Measurements from ENCODE around the gene UCN. TPM values are rescaled to one million over a fixed set of nuclear protein-coding genes. Genes with fewer than 3 reads are reported as not detected.

The UCN gene
- total RNA-seq, 1 experiment from 2014 or later, result 7.9 TPM

GRCh38 chr2:27261926-27262298 lies 46.3 kb downstream of the UCN start:
- POLR2A ChIA-PET, result no interaction called here
- H3K9me3 Mint-ChIP-seq (ENCODE audit: unreplicated experiment), result no peaks in the 10 kb centered on the region
- peaks cover 11% of the 10 kb centered on the region for H3K4me1 Mint-ChIP-seq (ENCODE audit: insufficient read depth, unreplicated experiment)
- H3K4me3 Mint-ChIP-seq (ENCODE audit: unreplicated experiment), result peak overlapping the region; percentile 14
- BruUV-seq (replicated peaks), result no TSS peak
- H3K36me3 Mint-ChIP-seq (ENCODE audit: insufficient read depth, unreplicated experiment), result no peaks in the 10 kb centered on the region
- H3K27me3 Mint-ChIP-seq (ENCODE audit: insufficient read depth, unreplicated experiment), result peaks cover 31% of the 10 kb centered on the region
- TF ChIP-seq CTCF (IDR thresholded peaks at IDR 0.05; ENCODE audit: unreplicated experiment), result no peak
- intact Hi-C loops (cut with micrococcal nuclease), result no loop called here
- CTCF ChIA-PET, result interaction anchor here (0.7 kb wide), 1 partner anchor 422 kb away, joined by 3 read pairs; no protein-coding TSS in a partner anchor
- H3K27ac Mint-ChIP-seq (ENCODE audit: low read depth, unreplicated experiment), result no peak overlapping the region
- no peak for DNase-seq (ENCODE audit: unreplicated experiment)

GRCh38 chr2:27261241-27261925 lies 46.9 kb downstream of the UCN start:
- DNase-seq (ENCODE audit: unreplicated experiment), result no peak
- no TSS peak for BruUV-seq (replicated peaks)
- peaks cover 15% of the 10 kb centered on the region for H3K4me1 Mint-ChIP-seq (ENCODE audit: insufficient read depth, unreplicated experiment)
- H3K9me3 Mint-ChIP-seq (ENCODE audit: unreplicated experiment), result no peaks in the 10 kb centered on the region
- intact Hi-C loops (cut with micrococcal nuclease), result no loop called here
- no peak for TF ChIP-seq CTCF (IDR thresholded peaks at IDR 0.05; ENCODE audit: unreplicated experiment)
- H3K4me3 Mint-ChIP-seq (ENCODE audit: unreplicated experiment), result peak overlapping the region; percentile 14
- H3K36me3 Mint-ChIP-seq (ENCODE audit: insufficient read depth, unreplicated experiment), result no peaks in the 10 kb centered on the region
- peaks cover 31% of the 10 kb centered on the region for H3K27me3 Mint-ChIP-seq (ENCODE audit: insufficient read depth, unreplicated experiment)
- CTCF ChIA-PET, result interaction anchor here (0.7 kb wide), 1 partner anchor 423 kb away, joined by 3 read pairs; no protein-coding TSS in a partner anchor
- POLR2A ChIA-PET, result no interaction called here
- H3K27ac Mint-ChIP-seq (ENCODE audit: low read depth, unreplicated experiment), result no peak overlapping the region

- DNase-seq (ENCODE audit: unreplicated experiment), result no peak
- Mint-ChIP-seq H3K4me3 (ENCODE audit: unreplicated experiment) (no peak overlapping the region), H3K36me3 (ENCODE audit: insufficient read depth, unreplicated experiment) (no peaks in the 10 kb centered on the region), H3K27ac (ENCODE audit: low read depth, unreplicated experiment) (no peak overlapping the region), H3K27me3 (ENCODE audit: insufficient read depth, unreplicated experiment) (peaks cover 31% of the 10 kb centered on the region), H3K9me3 (ENCODE audit: unreplicated experiment) (no peaks in the 10 kb centered on the region), H3K4me1 (ENCODE audit: insufficient read depth, unreplicated experiment) (peaks cover 21% of the 10 kb centered on the region)
- ChIA-PET POLR2A (no interaction called here), CTCF (no interaction called here)
- intact Hi-C loops (cut with micrococcal nuclease), result no loop called here
- BruUV-seq (replicated peaks), result no TSS peak
- no peak for TF ChIP-seq CTCF (IDR thresholded peaks at IDR 0.05; ENCODE audit: unreplicated experiment)
Observed at GRCh38 chr2:27258051-27258450, 50.2 kb downstream of the UCN start.

Other genes with a start within 250 kb of the UCN start
- gene OST4, start 236.8 kb downstream of the UCN start, total RNA-seq (2022), result 257 and 340 TPM in 2 replicates
- gene EMILIN1, start 229.8 kb downstream of the UCN start, total RNA-seq (2022), result 0.20 and 0.21 TPM in 2 replicates
- 1.7 and 2.6 TPM in 2 replicates for gene KHK, start 221.7 kb downstream of the UCN start, total RNA-seq (2022)
- gene CGREF1, start 189.3 kb downstream of the UCN start, total RNA-seq (2022), result 10.9 and 12.9 TPM in 2 replicates
- not detected in 2 replicates for gene ABHD1, start 184.6 kb downstream of the UCN start, total RNA-seq (2022)
- gene PREB, start 173.8 kb downstream of the UCN start, total RNA-seq (2022), result 55.1 and 68.5 TPM in 2 replicates
- gene PRR30, start 169.0 kb downstream of the UCN start, total RNA-seq (2022), result not detected in 2 replicates
- gene TCF23, start 159.4 kb downstream of the UCN start, total RNA-seq (2022), result not detected in 2 replicates
- 115 and 122 TPM in 2 replicates for gene ATRAID, start 96.4 kb downstream of the UCN start, total RNA-seq (2022)
- 25.9 and 26.9 TPM in 2 replicates for gene SLC5A6, start 96.2 kb downstream of the UCN start, total RNA-seq (2022)
- gene CAD, start 91.1 kb downstream of the UCN start, total RNA-seq (2022), result 59.5 and 66.5 TPM in 2 replicates
- gene SLC30A3, start 45.4 kb downstream of the UCN start, total RNA-seq (2022), result not detected in 2 replicates
- not detected in 2 replicates for gene DNAJC5G, start 33.0 kb downstream of the UCN start, total RNA-seq (2022)
- gene TRIM54, start 26.0 kb downstream of the UCN start, total RNA-seq (2022), result not detected in 2 replicates
- gene MPV17, start 14.7 kb upstream of the UCN start, total RNA-seq (2022), result 104 and 114 TPM in 2 replicates
- 47.5 and 47.8 TPM in 2 replicates for gene GTF3C2, start 48.3 kb upstream of the UCN start, total RNA-seq (2022)
- gene EIF2B4, start 61.9 kb upstream of the UCN start, total RNA-seq (2022), result 42.7 and 50.1 TPM in 2 replicates
- 101 and 125 TPM in 2 replicates for gene SNX17, start 62.2 kb upstream of the UCN start, total RNA-seq (2022)
- gene ZNF513, start 72.3 kb upstream of the UCN start, total RNA-seq (2022), result 14.8 and 16.2 TPM in 2 replicates
- 85.7 and 123 TPM in 2 replicates for gene PPM1G, start 101.1 kb upstream of the UCN start, total RNA-seq (2022)
- 79.5 and 97.3 TPM in 2 replicates for gene NRBP1, start 120.2 kb upstream of the UCN start, total RNA-seq (2022)
- gene KRTCAP3, start 133.9 kb upstream of the UCN start, total RNA-seq (2022), result 4.1 and 6.9 TPM in 2 replicates
- gene IFT172, start 181.3 kb upstream of the UCN start, total RNA-seq (2022), result 20.6 and 22.3 TPM in 2 replicates
- 0.79 and 1.1 TPM in 2 replicates for gene FNDC4, start 186.8 kb upstream of the UCN start, total RNA-seq (2022)
- gene GCKR, start 188.4 kb upstream of the UCN start, total RNA-seq (2022), result not detected in 2 replicates